Fibroblast of villous mesenchyme (primary cell): ENCODE results near the gene RAB41. TPM values are rescaled to one million over a fixed set of nuclear protein-coding genes. Genes with fewer than 3 reads are reported as not detected.
"Not testable (repeated sequence)": the region's sequence is repeated elsewhere in the genome, so short reads cannot be mapped to it uniquely, and the experiment has no call there.

Experiments used
- DNase-seq: peaks from one replicate; pipeline ENCODE4 v3.0.0-alpha.2; 2010; ENCODE audit warnings: low read depth
- H3K4me3 ChIP-seq: 2 replicates; pipeline ENCODE4 v1.5.1; 2011; ENCODE audit warnings: low read depth, mild to moderate bottlenecking, low read length
- CTCF ChIP-seq: IDR thresholded peaks from 2 replicates; pipeline ENCODE4 v1.5.1; 2012; ENCODE audit warnings: low read depth, mild to moderate bottlenecking, low read length; ENCODE audit not compliant: insufficient read depth
- total RNA-seq: library from RNA; depleted of rRNA; stranded (reverse); fragments of >200 nt; gene quantifications from 2 replicates; pipeline ENCODE4 v1.2.3, GENCODE V29; 2012

RAB41 gene
- not detected in 2 replicates for total RNA-seq

- no peak for DNase-seq
- TF ChIP-seq CTCF: no peak
- no peak within 1 kb of the TSS for H3K4me3 ChIP-seq
These were observed at the start of gene RAB41 for GRCh38 chrX:70281951-70282350. RAB41 (plus strand) TSS chrX:70282172; CDS start chrX:70282218, 46 bp downstream.

GRCh38 chrX:70234355-70234754 is 47.6 kb upstream of the RAB41 start, which contains the start of gene AWAT1:
AWAT1 (plus strand) TSS chrX:70234655; CDS start chrX:70234696, 41 bp downstream.
- DNase-seq: no peak
- no peak within 1 kb of the TSS for H3K4me3 ChIP-seq
- TF ChIP-seq CTCF: no peak

DNA sequence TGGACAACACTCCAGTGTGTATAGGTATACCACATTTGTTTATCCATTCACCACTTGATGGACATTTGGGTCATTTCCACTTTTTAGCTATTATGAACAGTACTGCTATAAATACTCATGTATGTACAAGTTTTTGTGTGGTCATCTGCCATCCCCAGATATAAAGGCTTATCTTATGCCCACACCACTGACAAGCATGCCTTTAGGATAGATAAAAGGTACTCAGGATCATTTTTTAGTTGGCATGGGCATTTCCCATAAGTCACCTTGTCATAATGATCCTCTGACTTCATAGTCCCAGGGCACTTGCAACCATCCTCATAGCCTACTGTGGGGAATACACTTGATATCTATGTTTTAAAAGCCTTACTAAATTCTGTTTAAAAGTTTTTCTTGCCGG is 41.2 kb upstream of the RAB41 start:
- no peak overlapping the region for H3K4me3 ChIP-seq
- TF ChIP-seq CTCF: no peak
- DNase-seq: no peak

DNA sequence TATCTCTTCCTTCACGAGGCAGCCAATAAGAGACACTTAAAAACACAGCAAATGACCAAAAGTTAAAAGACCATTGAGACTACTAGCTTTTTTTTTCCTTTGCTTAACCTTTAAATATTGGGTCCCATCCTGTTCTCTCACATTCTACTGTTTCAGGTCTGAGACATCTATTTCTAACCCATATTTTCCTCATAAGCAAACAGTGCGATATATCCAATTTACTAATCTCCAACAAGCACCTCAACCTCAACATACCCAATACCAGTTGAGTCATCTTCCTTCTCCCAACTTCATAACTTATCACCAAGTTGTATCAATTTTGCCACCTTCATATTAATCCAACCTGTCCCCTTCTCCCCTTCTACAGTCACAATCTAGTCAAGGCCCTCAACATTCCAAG is 40.5 kb upstream of the RAB41 start:
- no peak overlapping the region for H3K4me3 ChIP-seq
- no peak for DNase-seq
- TF ChIP-seq CTCF: no peak

- DNase-seq, H3K4me3 ChIP-seq: not testable (repeated sequence)
These were observed 38.4 kb upstream of the RAB41 start for GRCh38 chrX:70243601-70244000.

DNA sequence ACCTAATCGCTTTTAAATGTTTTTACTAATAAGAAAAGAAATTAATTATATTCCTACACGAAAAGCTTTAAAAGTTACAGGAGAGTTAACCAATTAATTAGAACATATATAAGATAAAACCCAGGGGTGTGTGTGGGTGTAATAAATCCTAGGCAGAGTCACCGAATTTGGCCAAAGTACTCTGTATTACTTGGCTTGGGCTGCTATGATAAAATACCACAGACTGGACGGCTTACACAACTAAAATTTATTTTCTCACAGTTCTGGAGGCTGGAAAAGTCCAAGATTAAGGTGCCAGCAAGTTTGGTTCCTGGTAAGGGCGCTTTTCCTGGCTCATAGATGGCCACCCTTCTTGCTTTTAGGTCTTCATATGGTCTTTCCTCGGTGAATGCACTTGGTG is 37.1 kb upstream of the RAB41 start:
- DNase-seq: no peak
- TF ChIP-seq CTCF: no peak
- H3K4me3 ChIP-seq: no peak overlapping the region

DNA sequence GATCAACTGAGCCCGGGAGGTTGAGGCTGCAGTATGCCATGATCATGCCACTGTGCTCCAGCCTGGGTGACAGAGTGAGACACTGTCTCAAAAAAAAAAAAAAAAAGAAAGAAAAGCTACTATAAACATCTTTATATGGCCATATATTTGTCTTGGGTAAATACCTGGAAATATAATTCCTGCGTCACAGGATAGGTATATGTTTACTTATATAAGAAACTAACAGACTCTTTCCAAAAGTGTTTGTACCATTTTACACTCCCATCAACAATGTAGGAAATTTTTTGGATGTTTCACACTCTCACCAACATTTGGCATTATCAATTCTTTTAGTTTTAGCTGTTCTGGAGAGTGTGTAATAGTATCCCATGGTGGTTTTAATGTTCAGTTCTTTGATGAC is 34.7 kb upstream of the RAB41 start:
- TF ChIP-seq CTCF: no peak
- H3K4me3 ChIP-seq: no peak overlapping the region
- no peak for DNase-seq
